Muscle layer of duodenum (tissue), 2 donors: Measurements from ENCODE around the gene RAB11B.

Experiments
- H3K27ac ChIP-seq: one replicate; pipeline ENCODE4 v1.7.0; 2013; ENCODE audit warnings: mild to moderate bottlenecking, low read length
- H3K27me3 ChIP-seq: one replicate; pipeline ENCODE4 v1.7.0; 2013; ENCODE audit warnings: low read depth, mild to moderate bottlenecking, control low read depth, low read length
- H3K36me3 ChIP-seq, 2 donors: one replicate each; pipeline ENCODE4 v1.7.0; 2013; ENCODE audit warnings: low read length in 2 of 2, control low read depth in 1 of 2, mild to moderate bottlenecking in 1 of 2; ENCODE audit not compliant: insufficient read depth in 2 of 2, control insufficient read depth in 1 of 2
- H3K4me1 ChIP-seq, 2 donors: one replicate each; pipeline ENCODE4 v1.7.0; 2013; ENCODE audit warnings: low read length in 2 of 2, mild to moderate bottlenecking in 2 of 2, control low read depth in 1 of 2, moderate library complexity in 1 of 2; ENCODE audit not compliant: insufficient read depth in 2 of 2, control insufficient read depth in 1 of 2
- H3K4me3 ChIP-seq, 2 donors: one replicate each; pipeline ENCODE4 v1.7.0; 2013; ENCODE audit warnings: low read length in 2 of 2, low read depth in 1 of 2, mild to moderate bottlenecking in 1 of 2
- H3K9me3 ChIP-seq, 2 donors: one replicate each; pipeline ENCODE4 v1.7.0; 2013; ENCODE audit warnings: low read length in 2 of 2, control low read depth in 1 of 2, mild to moderate bottlenecking in 1 of 2; ENCODE audit not compliant: control insufficient read depth in 1 of 2
- donor health status: healthy.

RAB11B gene

DNA sequence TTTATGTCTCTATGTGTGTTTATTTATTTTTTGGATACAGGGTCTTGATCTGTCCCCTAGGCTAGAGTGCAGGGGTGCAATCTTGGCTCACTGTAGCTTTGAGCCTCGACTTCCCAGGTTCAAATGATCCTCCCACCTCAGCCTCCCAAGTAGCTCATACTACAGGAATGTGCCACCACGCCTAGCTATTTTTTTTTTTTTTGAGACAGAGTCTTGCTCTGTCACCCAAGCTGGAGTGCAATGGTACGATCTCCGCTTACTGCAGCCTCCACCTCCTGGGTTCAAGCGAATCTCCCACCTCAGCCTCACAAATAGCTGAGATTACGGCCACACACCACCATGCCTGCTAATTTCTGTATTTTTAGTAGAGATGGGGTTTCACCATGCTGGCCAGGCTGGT, 31.2 kb upstream of the RAB11B start:
- peaks cover 5 to 9% of the 10 kb centered on the region in 2 donors for H3K4me1 ChIP-seq
- H3K9me3 ChIP-seq, result no peaks in the 10 kb centered on the region
- no peak overlapping the region for H3K27ac ChIP-seq
- no peak overlapping the region for H3K4me3 ChIP-seq
- no peaks in the 10 kb centered on the region for H3K27me3 ChIP-seq
- H3K36me3 ChIP-seq, result no peaks in the 10 kb centered on the region

DNA sequence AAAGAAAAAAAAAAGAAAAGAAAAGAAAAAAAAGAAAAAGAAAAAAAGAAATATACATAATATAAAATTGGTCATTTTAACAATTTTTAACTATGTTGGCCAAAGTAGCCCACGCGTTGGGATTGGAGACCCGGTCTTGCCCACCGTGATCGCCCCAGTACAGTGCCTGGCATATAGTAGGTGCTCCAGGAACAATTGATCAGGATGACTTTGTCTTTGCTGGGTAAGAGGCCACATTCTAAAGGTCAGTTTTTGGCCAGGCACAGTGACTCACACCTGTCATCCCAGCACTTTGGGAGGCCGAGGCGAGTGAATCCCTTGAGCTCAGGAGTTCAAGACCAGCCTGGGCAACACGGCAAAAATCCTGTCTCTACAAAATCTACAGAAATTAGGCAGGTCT, 30.0 kb upstream of the RAB11B start:
- Histone ChIP-seq H3K36me3 (no peaks in the 10 kb centered on the region), H3K4me1 (peaks cover 5 to 9% of the 10 kb centered on the region in 2 donors), H3K27ac (no peak overlapping the region), H3K9me3 (no peaks in the 10 kb centered on the region), H3K27me3 (no peaks in the 10 kb centered on the region), H3K4me3 (no peak overlapping the region)

- Histone ChIP-seq H3K27me3 (no peaks in the 10 kb centered on the region), H3K27ac (peak overlapping the region; percentile 95), H3K9me3 (no peaks in the 10 kb centered on the region), H3K4me1 (peaks cover 9 to 18% of the 10 kb centered on the region in 2 donors), H3K4me3 (peak overlapping the region in 1 of 2 donors; percentile 24), H3K36me3 (no peaks in the 10 kb centered on the region)
Measured at GRCh38 chr19:8361921-8362793, 28.0 kb upstream of the RAB11B start.

DNA sequence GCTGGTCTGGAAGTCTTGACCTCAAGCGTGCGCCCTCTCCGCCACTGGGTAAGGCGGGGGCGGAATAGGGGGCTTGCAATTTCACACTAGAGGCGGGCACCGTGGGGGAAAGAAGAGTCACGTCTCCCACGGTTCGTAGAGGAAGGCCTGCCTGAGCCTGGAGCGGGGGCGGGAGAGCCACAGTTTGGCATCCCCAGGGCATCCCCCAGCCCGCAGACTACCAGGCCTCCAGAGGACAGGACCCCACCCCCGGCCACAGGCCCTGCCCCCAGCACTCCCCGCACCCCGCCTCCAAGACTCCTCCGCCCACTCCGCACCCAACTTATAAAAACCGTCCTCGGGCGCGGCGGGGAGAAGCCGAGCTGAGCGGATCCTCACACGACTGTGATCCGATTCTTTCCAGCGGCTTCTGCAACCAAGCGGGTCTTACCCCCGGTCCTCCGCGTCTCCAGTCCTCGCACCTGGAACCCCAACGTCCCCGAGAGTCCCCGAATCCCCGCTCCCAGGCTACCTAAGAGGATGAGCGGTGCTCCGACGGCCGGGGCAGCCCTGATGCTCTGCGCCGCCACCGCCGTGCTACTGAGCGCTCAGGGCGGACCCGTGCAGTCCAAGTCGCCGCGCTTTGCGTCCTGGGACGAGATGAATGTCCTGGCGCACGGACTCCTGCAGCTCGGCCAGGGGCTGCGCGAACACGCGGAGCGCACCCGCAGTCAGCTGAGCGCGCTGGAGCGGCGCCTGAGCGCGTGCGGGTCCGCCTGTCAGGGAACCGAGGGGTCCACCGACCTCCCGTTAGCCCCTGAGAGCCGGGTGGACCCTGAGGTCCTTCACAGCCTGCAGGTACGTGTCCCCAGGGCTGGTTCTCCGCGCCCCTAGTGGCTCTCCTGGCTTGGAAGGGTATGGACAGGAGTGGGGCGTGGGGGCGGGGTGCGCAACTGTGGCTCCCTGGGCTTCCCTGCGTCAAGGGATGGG, 26.1 kb upstream of the RAB11B start, which contains the start of gene ANGPTL4:
Gene ANGPTL4, plus strand, starts transcription at position 353 of the 969 bp plus-strand sequence. Its CDS starts 167 bp downstream, at position 520.
- Histone ChIP-seq H3K27ac (peak within 1 kb of the TSS; percentile 86), H3K4me1 (peaks cover 9 to 35% of the 10 kb centered on the region in 2 donors), H3K36me3 (no peaks in the 10 kb centered on the region), H3K27me3 (no peaks in the 10 kb centered on the region), H3K9me3 (no peaks in the 10 kb centered on the region), H3K4me3 (peak within 1 kb of the TSS; percentile 65 to 84)

DNA sequence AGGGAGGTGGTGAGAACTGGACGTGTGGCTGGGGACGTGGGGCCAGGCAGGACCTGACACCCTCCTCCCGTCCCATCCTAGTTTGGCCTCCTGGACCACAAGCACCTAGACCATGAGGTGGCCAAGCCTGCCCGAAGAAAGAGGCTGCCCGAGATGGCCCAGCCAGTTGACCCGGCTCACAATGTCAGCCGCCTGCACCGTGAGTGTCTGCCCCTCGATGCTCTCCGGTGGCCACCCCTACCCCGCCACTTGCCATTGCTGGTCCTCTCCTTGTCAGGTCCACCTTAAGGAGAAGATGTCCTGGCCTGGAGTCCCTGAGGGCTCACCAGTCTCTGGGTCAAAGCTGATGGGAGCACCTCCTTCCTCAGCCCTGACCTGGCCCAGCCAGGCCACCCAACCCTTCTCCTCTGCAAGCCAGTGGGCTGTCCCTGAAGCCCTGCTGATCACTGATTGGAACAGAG, 24.0 kb upstream of the RAB11B start:
- H3K4me1 ChIP-seq, result peaks cover 9 to 38% of the 10 kb centered on the region in 2 donors
- no peaks in the 10 kb centered on the region for H3K9me3 ChIP-seq
- H3K36me3 ChIP-seq, result peaks cover 0 to 1% of the 10 kb centered on the region in 2 donors
- H3K4me3 ChIP-seq, result peak overlapping the region in 1 of 2 donors; percentile 28
- peak overlapping the region; percentile 63 for H3K27ac ChIP-seq
- H3K27me3 ChIP-seq, result no peaks in the 10 kb centered on the region

- Histone ChIP-seq H3K9me3 (no peaks in the 10 kb centered on the region), H3K4me1 (peaks cover 9 to 38% of the 10 kb centered on the region in 2 donors), H3K36me3 (peaks cover 0 to 4% of the 10 kb centered on the region in 2 donors), H3K27me3 (no peaks in the 10 kb centered on the region), H3K4me3 (peak overlapping the region; percentile 10 to 44), H3K27ac (peak overlapping the region; percentile 79)
Measured at GRCh38 chr19:8366961-8367326, 23.2 kb upstream of the RAB11B start.

DNA sequence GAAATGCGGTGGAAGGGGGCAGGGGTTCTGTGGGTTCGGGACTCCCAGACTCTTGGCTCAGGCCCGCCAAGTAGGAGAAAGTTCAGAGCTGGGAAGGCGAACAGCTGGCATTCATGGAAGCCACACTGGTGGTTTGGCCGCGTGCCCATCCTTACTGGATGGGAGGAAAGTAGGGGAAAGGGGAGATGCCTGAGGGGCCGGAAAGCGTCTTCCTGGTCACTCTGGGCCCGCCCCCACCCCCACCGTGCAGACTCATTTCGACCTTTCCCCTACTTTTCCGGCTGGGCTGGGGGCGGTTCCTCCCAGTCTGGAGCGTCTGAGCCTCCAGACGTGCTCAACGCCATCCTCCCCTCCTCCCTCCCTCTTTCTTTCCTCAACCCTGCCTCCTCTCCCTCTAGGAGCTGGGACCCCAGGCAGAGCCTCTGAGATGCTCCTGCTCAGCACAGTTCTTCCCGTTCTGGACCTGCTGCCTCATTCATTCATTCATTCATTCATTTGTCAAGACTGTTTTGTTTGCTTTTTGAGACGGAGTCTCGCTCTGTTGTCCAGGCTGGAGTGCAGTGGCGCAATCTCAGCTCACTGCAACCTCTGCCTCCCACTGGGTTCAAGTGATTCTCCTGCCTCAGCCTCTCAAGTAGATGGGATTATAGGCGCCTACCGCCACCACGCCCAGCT, 22.7 kb upstream of the RAB11B start:
- H3K4me1 ChIP-seq, result peaks cover 5 to 33% of the 10 kb centered on the region in 2 donors
- peak overlapping the region; percentile 79 for H3K27ac ChIP-seq
- no peaks in the 10 kb centered on the region for H3K27me3 ChIP-seq
- no peaks in the 10 kb centered on the region for H3K9me3 ChIP-seq
- H3K4me3 ChIP-seq, result peak overlapping the region; percentile 10 to 44
- H3K36me3 ChIP-seq, result peaks cover 0 to 6% of the 10 kb centered on the region in 2 donors

GRCh38 chr19:8370176-8371010, 19.8 kb upstream of the RAB11B start:
- Histone ChIP-seq H3K4me1 (peaks cover 0 to 33% of the 10 kb centered on the region in 2 donors), H3K4me3 (no peak overlapping the region), H3K27me3 (no peaks in the 10 kb centered on the region), H3K9me3 (no peaks in the 10 kb centered on the region), H3K27ac (no peak overlapping the region), H3K36me3 (peaks cover 8 to 19% of the 10 kb centered on the region in 2 donors)

GRCh38 chr19:8371011-8371804, 19.0 kb upstream of the RAB11B start:
- Histone ChIP-seq H3K27ac (no peak overlapping the region), H3K36me3 (peaks cover 8 to 21% of the 10 kb centered on the region in 2 donors), H3K27me3 (no peaks in the 10 kb centered on the region), H3K4me1 (peaks cover 0 to 26% of the 10 kb centered on the region in 2 donors), H3K4me3 (no peak overlapping the region), H3K9me3 (no peaks in the 10 kb centered on the region)
